ENCODE data around the gene RLN1.
"Not testable (repeated sequence)": the region's sequence is repeated elsewhere in the genome, so short reads cannot be mapped to it uniquely, and the experiment has no call there.

RLN1 gene

GRCh38 chr9:5321601-5322000 lies 18.1 kb downstream of the RLN1 start:
- DNase-seq (ENCODE audit: low read depth, low spot score): peak; percentile 8

DNA sequence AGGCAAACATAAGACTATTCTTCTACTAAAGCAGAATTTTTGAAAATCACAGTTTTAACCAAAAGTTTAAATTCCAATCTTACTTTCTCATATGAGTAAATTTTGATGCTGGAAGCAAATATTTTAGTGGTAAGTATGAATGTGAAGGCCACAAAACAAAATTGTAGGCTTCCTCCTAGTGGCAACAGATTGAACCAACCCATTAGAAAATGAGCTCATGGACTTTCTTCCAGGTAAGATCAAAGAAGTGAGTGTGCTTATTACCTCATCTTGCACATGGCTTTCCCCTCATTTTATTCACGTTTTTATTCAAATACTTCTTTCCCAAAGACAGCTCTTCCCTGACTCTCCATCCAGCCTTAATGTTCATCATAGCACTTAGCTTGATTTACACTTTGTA lies 18.6 kb downstream of the RLN1 start:
- DNase-seq (ENCODE audit: low read depth, low spot score): no peak

- not testable (repeated sequence) for DNase-seq (ENCODE audit: low read depth, low spot score)
Measured at GRCh38 chr9:5316406-5316805, 23.3 kb downstream of the RLN1 start.

GRCh38 chr9:5315187-5315923 lies 24.3 kb downstream of the RLN1 start:
- no peak for DNase-seq (ENCODE audit: low read depth, low spot score)

DNA sequence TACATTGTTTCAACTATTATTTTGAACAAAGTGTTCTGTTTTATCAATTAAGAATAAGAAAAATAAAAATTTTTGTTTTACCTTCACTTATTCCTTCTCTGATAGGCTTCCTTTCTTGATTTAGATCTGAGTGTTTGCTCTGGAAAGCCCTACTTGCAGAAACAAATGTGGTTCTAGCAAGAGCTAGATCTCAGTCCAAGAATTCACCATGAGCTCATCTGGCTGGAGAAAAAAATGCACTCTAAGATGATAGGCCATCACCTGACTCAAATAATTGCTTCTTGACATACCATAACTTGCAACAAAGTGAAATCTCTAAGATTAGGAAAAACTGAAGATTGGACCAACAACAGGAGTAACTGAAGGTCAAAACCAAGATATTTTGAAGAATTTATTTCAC lies 28.8 kb downstream of the RLN1 start:
- DNase-seq (ENCODE audit: low read depth, low spot score): no peak

DNA sequence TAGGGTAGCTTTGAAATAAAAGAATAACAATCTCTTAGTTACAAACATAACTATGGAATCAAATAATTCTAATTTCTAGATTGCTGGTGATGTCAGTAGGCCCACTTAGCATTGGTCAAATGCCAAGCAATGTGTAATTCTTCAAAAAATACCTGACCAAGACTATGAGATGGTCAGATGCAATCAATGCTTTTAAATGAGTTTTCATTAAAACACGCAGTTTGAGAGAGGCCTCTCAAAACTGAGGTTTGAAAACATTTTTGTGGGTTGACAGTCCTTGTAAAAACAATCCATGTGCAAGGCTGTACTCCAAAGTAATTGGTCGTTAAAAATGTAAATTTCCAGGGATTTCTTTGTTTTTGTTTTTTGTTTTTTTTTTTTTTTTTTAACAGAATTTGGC lies 33.9 kb downstream of the RLN1 start:
- no peak for DNase-seq (ENCODE audit: low read depth, low spot score)

GRCh38 chr9:5303840-5304795 lies 35.6 kb downstream of the RLN1 start, which contains the start of gene RLN2:
RLN2 (minus strand) TSS chr9:5304716; CDS start chr9:5304580, 136 bp downstream.
- peak; percentile 22 for DNase-seq (ENCODE audit: low read depth, low spot score)

GRCh38 chr9:5301544-5301943 lies 38.1 kb downstream of the RLN1 start:
- no peak for DNase-seq (ENCODE audit: low read depth, low spot score)

DNA sequence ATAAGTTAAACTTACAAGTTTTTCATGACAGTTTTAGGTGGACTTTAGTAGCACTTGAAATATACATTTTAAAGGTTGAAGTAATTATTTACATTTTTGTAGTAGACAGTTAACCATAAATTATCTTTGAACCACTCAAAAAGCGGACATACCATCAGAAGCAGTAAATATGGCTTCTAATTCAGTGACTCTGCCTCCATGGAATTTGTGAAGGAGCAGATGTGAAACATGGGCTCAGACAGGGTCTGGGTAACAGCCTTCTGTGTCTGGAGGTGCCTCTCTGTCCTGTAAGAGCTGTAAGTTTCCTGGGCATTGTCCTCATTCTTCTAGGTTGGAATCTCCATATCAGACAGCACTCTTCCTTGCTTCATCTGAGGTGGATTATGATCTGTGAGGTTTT lies 47.5 kb downstream of the RLN1 start:
- DNase-seq (ENCODE audit: low read depth, low spot score): no peak

GRCh38 chr9:5288591-5288990 lies 51.1 kb downstream of the RLN1 start:
- DNase-seq (ENCODE audit: low read depth, low spot score): no peak

DNA sequence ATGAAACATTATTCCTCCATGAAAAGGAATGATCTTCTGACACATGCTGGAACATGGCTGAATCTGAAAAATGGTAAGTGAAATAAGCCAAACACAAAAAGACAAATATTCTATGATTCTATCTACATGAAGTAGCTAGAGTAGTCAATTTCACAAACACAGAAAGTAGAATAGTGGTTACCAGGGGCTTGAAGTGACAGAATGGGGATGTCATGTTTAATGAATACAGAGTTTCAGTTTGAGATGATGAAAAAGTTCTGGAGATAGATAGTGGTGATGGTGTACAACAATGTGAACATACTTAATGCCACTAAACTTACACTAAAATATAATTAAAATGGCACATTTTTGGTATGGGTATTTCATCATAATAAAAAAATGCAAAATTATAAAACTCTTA lies 53.4 kb downstream of the RLN1 start:
- no peak for DNase-seq (ENCODE audit: low read depth, low spot score)

All from ELF-1 (cell line).